ENCODE measurements around the gene FABP6. TPM values are rescaled to one million over a fixed set of nuclear protein-coding genes. Genes with fewer than 3 reads are reported as not detected.

The FABP6 gene
- total RNA-seq, 1 experiment from 2014 or later, result 5.2 TPM

DNA sequence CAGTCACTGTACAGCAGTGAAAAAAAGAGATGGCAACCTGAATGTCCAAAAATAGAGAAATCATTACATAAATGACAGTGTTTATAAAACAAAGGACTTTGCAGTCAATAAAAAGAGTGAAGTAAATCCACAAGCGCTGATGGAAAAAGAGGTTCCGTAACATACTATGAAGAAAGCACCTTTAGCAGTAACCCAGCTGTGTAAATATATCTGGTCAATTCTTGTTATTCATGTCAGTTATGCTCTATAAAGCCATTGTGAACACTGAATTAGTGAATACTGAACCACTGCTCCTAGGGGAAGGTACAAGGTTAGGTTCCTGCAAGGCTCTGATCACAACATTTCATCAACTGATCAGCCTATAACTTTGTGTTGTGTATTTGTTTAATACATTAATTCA lies 43.6 kb downstream of the FABP6 start:
- no peak overlapping the region for H2AFZ ChIP-seq (ENCODE audit: low read length)
- H3K9ac ChIP-seq (ENCODE audit: extremely low read depth, insufficient read length, low read length), result no peak overlapping the region
- H2BK120ac ChIP-seq (ENCODE audit: low read depth, low read length, poor library complexity, severe bottlenecking), result no peak overlapping the region
- H3K27me3 ChIP-seq (ENCODE audit: insufficient read depth, low read length), result no peaks in the 10 kb centered on the region
- no peak overlapping the region for H2BK20ac ChIP-seq (ENCODE audit: low read depth, low read length, poor library complexity, severe bottlenecking)
- no peak overlapping the region for H3T11ph ChIP-seq (ENCODE audit: low read length)
- Mint-ChIP-seq H3K4me1 (peaks cover 32% of the 10 kb centered on the region in 2 experiments), H3K9me3 (no peaks in the 10 kb centered on the region), H3K27me3 (ENCODE audit: low read depth) (no peaks in the 10 kb centered on the region; the same call in 1 of the 2 replicates), H3K4me3 (no peak overlapping the region), H3K27ac (no peak overlapping the region; a peak in 1 of 7 replicates), H3K36me3 (ENCODE audit: insufficient read depth in 1 of 3, low read depth in 3 of 3) (peaks cover 9 to 57% (median 23%) of the 10 kb centered on the region in 3 experiments; a peak in 6 of 7 replicates)
- TF ChIP-seq, protein P1, sequence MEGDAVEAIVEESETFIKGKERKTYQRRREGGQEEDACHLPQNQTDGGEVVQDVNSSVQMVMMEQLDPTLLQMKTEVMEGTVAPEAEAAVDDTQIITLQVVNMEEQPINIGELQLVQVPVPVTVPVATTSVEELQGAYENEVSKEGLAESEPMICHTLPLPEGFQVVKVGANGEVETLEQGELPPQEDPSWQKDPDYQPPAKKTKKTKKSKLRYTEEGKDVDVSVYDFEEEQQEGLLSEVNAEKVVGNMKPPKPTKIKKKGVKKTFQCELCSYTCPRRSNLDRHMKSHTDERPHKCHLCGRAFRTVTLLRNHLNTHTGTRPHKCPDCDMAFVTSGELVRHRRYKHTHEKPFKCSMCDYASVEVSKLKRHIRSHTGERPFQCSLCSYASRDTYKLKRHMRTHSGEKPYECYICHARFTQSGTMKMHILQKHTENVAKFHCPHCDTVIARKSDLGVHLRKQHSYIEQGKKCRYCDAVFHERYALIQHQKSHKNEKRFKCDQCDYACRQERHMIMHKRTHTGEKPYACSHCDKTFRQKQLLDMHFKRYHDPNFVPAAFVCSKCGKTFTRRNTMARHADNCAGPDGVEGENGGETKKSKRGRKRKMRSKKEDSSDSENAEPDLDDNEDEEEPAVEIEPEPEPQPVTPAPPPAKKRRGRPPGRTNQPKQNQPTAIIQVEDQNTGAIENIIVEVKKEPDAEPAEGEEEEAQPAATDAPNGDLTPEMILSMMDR (conservative IDR thresholded peaks at IDR 0.05), result no peak
- H4K5ac ChIP-seq (ENCODE audit: insufficient read length, low read depth, low read length), result no peak overlapping the region
- H3K4me2 ChIP-seq (ENCODE audit: insufficient read depth, insufficient read length, low read length), result no peak overlapping the region
- H2AK5ac ChIP-seq (ENCODE audit: insufficient read length, low read length), result no peak overlapping the region
- peaks cover 8% of the 10 kb centered on the region; the same call in 1 of the 2 replicates for H3K4me1 ChIP-seq (ENCODE audit: insufficient read depth, low read length)
- no peak overlapping the region for H3K27ac ChIP-seq (ENCODE audit: insufficient read length, low read depth, low read length)
- no peak overlapping the region for H2BK15ac ChIP-seq (ENCODE audit: low read depth, low read length)
- H2BK5ac ChIP-seq (ENCODE audit: insufficient read length, low read length), result no peak overlapping the region
- H2BK12ac ChIP-seq (ENCODE audit: insufficient read length, low read depth, low read length), result no peak overlapping the region
- no peak overlapping the region for H3K18ac ChIP-seq (ENCODE audit: insufficient read length, low read depth, low read length)
- no peak overlapping the region for H3K23ac ChIP-seq (ENCODE audit: insufficient read length, low read depth, low read length)
- no peak overlapping the region for H3K4ac ChIP-seq (ENCODE audit: low read depth, low read length)
- no peaks in the 10 kb centered on the region for H4K20me1 ChIP-seq (ENCODE audit: control insufficient read depth, insufficient read depth, insufficient read length)
- DNase-seq, result no peak
- H3K9me3 ChIP-seq (ENCODE audit: control insufficient read depth, low read depth, low read length), result no peaks in the 10 kb centered on the region
- H3K23me2 ChIP-seq (ENCODE audit: insufficient read length, low read depth, low read length, poor library complexity, severe bottlenecking), result no peaks in the 10 kb centered on the region
- H3K14ac ChIP-seq (ENCODE audit: insufficient read depth, low read length), result no peak overlapping the region
- no CpG with 5 or more reads among the region's 2 CpGs for WGBS (ENCODE audit: extremely low coverage, insufficient read length, low lambda C conversion rate)
- H3K79me1 ChIP-seq (ENCODE audit: insufficient read depth, low read depth, low read length, poor library complexity, severe bottlenecking), result no peaks in the 10 kb centered on the region
- no peak overlapping the region for H4K91ac ChIP-seq (ENCODE audit: insufficient read length, low read depth, low read length)
- H3K56ac ChIP-seq (ENCODE audit: insufficient read length, low read depth, low read length), result no peak overlapping the region
- H4K8ac ChIP-seq (replicated peaks; ENCODE audit: insufficient read length, low read depth, low read length), result no peak overlapping the region
- no peaks in the 10 kb centered on the region; the same call in 1 of the 2 replicates for H3K79me2 ChIP-seq (ENCODE audit: insufficient read depth, low read length)

All from H9 (cell line).